Prostate gland (tissue), 2 donors: ENCODE data around the gene ASPHD1. TPM values are rescaled to one million over a fixed set of nuclear protein-coding genes. Genes with fewer than 3 reads are reported as not detected.

Source experiments
- DNase-seq: peaks from one replicate; pipeline ENCODE4 v3.0.0-alpha.2; 2019; ENCODE audit warnings: low spot score
- H3K27ac ChIP-seq, 2 donors: fragments of 200-600 bp; sonication (generic); 2 replicates each; pipeline ENCODE4 v1.5.1; 2017 to 2019
- H3K27me3 ChIP-seq: fragments of 200-600 bp; sonication (generic); replicated peaks from 2 replicates; pipeline ENCODE4 v1.5.1; 2019; ENCODE audit not compliant: insufficient read depth
- H3K36me3 ChIP-seq, 2 donors: fragments of 200-600 bp; sonication (generic); 1 replicate in 1 of 2; 2 replicates in 1 of 2; pipeline versions ENCODE4 v1.5.1 to v1.8.1; 2017 to 2019
- H3K4me1 ChIP-seq: fragments of 200-600 bp; sonication (generic); replicated peaks from 2 replicates; pipeline ENCODE4 v1.5.1; 2019
- H3K4me3 ChIP-seq, 2 donors: fragments of 200-600 bp; sonication (generic); 2 replicates each; pipeline ENCODE4 v1.5.1; 2017 to 2019
- H3K9me3 ChIP-seq: fragments of 200-600 bp; sonication (generic); 2 replicates; pipeline ENCODE4 v1.5.1; 2017
- POLR2A ChIP-seq: fragments of 450-650 bp; IDR thresholded peaks from one replicate; pipeline ENCODE4 v1.6.1; 2016; ENCODE audit warnings: antibody characterized with exemption, mild to moderate bottlenecking
- POLR2AphosphoS5 ChIP-seq: sonication (generic); formaldehyde crosslinking; IDR thresholded peaks from one replicate; pipeline ENCODE4 v1.6.1; 2017; ENCODE audit warnings: antibody characterized with exemption
- WGBS: methylation state at CpG from one replicate; pipeline ENCODE4 v1.1.5; 2018; 5-methylcytosine and 5-hydroxymethylcytosine counted together
- intact Hi-C: fragments of 100-400 bp; cut with DNase I; formaldehyde crosslinking; loops from one replicate; pipeline ENCODE4 v1.14.2; 2022
- total RNA-seq, 2 donors: library from RNA; depleted of rRNA; stranded (reverse); fragments of >200 nt; gene quantifications; one replicate each; pipeline ENCODE4 v1.1.0, GENCODE V29; 2016
- TF ChIP-seq, protein P1 (sequence below), 4 experiments: fragments of 200-600 bp in 2 of 4; fragments of 450-650 bp in 2 of 4; sonication (generic) in 2 of 4; IDR thresholded peaks; 1 replicate in 3 of 4; 2 replicates in 1 of 4; pipeline ENCODE4 v1.5.1; 2016 to 2019; ENCODE audit warnings: antibody characterized with exemption in 4 of 4, mild to moderate bottlenecking in 2 of 4, moderate library complexity in 2 of 4

The ASPHD1 gene
- total RNA-seq, 2 donors from 2014 or later, result 1.2 to 5.1 TPM

DNA sequence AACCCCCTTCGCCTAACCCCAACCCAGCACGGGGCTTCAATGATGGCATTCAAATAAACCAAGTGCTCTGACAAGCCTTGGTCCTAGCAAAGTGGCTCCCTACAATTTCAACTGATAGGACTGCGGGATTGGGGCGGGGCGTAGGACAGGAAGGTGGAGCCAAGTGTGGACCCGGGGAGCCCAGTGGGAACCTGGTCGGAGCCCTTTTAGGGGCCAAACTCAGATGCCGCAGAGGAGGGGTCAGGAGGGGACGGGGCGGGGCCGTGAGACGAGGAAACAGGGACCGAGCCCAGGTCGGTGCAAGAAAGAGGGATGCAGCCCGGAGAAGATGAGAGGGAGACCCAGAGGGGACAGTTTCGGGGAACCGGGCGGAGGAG is 24.1 kb upstream of the ASPHD1 start:
- no peaks in the 10 kb centered on the region for H3K9me3 ChIP-seq
- TF ChIP-seq, protein P1, sequence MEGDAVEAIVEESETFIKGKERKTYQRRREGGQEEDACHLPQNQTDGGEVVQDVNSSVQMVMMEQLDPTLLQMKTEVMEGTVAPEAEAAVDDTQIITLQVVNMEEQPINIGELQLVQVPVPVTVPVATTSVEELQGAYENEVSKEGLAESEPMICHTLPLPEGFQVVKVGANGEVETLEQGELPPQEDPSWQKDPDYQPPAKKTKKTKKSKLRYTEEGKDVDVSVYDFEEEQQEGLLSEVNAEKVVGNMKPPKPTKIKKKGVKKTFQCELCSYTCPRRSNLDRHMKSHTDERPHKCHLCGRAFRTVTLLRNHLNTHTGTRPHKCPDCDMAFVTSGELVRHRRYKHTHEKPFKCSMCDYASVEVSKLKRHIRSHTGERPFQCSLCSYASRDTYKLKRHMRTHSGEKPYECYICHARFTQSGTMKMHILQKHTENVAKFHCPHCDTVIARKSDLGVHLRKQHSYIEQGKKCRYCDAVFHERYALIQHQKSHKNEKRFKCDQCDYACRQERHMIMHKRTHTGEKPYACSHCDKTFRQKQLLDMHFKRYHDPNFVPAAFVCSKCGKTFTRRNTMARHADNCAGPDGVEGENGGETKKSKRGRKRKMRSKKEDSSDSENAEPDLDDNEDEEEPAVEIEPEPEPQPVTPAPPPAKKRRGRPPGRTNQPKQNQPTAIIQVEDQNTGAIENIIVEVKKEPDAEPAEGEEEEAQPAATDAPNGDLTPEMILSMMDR (IDR thresholded peaks at IDR 0.05), result no peak
- TF ChIP-seq POLR2AphosphoS5 (no peak), POLR2A (no peak)
- no peaks in the 10 kb centered on the region for H3K27me3 ChIP-seq
- no peaks in the 10 kb centered on the region for H3K36me3 ChIP-seq
- H3K4me1 ChIP-seq, result no peaks in the 10 kb centered on the region
- WGBS, result 41% methylated on average over 18 of the region's 18 CpGs
- no peak overlapping the region for H3K4me3 ChIP-seq
- no peak overlapping the region for H3K27ac ChIP-seq
- intact Hi-C loops, result no loop called here
- no peak for DNase-seq

DNA sequence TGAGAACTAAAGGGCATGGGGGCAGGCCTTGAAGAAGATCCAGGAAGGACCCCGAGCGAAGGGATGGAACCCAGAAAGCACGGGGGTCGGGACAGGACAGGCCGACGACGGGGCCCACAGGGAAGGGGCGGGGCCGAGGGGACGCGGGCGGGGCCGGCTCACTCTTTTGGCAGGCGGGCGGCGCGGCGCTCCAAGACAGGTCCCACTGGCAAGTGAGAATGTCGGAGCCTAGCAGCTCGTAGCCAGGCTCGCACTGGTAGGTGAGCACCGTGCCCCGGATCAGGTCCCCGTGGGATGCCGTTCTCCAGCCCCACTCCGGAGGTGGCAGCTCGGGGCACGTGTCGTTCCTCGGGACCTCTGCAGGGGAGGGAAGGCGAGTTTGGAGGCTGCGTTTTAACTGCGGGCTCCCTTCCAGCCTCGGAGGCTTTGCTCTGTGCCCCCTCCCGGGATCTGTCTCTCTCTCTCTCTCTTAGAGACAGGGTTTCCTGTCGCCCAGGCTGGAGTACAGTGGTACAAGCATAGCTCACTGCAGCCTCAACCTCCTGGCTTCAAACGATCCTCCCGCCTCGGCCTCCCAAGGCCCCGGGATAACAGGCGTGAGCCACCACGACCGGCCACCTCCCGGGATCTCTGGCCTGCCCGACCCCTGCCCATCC is 23.6 kb upstream of the ASPHD1 start:
- H3K27me3 ChIP-seq, result no peaks in the 10 kb centered on the region
- intact Hi-C loops, result no loop called here
- no peaks in the 10 kb centered on the region for H3K4me1 ChIP-seq
- no peak for DNase-seq
- no peaks in the 10 kb centered on the region for H3K36me3 ChIP-seq
- H3K27ac ChIP-seq, result no peak overlapping the region
- 20% methylated on average over 45 of the region's 45 CpGs for WGBS
- no peak overlapping the region for H3K4me3 ChIP-seq
- no peaks in the 10 kb centered on the region for H3K9me3 ChIP-seq
- TF ChIP-seq POLR2AphosphoS5, result no peak
- no peak for TF ChIP-seq POLR2A

DNA sequence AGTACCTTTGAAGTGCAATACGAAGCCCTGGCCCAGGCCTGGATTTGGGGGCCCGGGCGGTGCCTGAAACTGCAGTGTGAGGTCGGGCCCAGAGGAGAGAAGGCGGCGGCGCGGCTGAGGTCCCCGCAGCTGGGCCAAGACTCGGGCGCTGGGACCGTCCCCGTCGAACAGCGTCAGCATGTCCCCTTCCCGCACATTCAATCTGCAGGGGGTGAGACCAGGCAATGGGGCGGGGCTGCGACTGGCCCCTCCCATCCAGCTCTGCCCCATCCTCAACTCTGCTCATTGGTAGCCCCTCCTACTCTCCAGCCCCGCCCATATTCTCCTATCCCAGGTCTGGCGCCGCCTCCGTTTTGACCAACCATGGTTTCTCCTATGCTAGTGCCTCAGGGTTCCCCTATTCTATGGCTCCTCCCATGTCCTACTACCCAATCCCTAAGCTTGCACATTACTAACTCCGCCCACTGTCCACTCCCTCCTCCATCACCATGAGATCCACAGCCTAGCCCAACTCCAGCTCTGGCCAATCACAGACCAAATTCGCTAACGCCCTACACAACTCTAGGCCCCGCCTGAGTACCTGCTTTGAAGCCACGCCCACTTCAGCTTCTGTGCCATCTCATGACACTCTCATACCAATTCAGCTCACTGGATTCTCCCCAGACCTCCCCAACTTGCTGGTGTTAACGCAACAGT is 22.9 kb upstream of the ASPHD1 start:
- Histone ChIP-seq H3K9me3 (no peaks in the 10 kb centered on the region), H3K4me1 (no peaks in the 10 kb centered on the region), H3K4me3 (no peak overlapping the region), H3K27ac (no peak overlapping the region), H3K36me3 (no peaks in the 10 kb centered on the region), H3K27me3 (no peaks in the 10 kb centered on the region)
- 20% methylated on average over 27 of the region's 28 CpGs for WGBS
- DNase-seq, result no peak
- no peak for TF ChIP-seq POLR2A
- TF ChIP-seq, protein P1 (IDR thresholded peaks at IDR 0.05), result no peak
- no peak for TF ChIP-seq POLR2AphosphoS5
- intact Hi-C loops, result no loop called here

DNA sequence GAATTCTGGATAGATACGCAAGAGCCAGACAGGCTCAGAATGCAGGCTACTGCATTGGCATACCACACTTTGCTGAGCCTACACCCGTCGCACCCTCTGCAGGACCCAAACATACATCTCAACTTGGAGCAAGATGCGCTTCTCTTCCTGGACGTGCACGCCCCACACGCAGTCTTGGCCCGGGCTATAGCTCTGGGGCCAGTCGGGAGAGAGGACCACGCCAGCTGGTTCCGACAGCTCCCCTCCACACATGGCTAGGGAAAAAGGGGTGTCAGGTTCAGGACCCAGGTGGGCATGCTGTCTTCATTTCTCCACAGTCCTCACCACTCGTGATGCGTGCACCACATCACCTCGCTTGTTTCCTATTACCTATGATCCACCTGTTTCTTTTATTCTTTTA is 22.1 kb upstream of the ASPHD1 start:
- H3K4me1 ChIP-seq, result no peaks in the 10 kb centered on the region
- intact Hi-C loops, result no loop called here
- no peaks in the 10 kb centered on the region for H3K27me3 ChIP-seq
- TF ChIP-seq, protein P1 (IDR thresholded peaks at IDR 0.05), result no peak
- TF ChIP-seq POLR2AphosphoS5, result no peak
- TF ChIP-seq POLR2A, result no peak
- 93% methylated on average over 14 of the region's 14 CpGs for WGBS
- no peaks in the 10 kb centered on the region for H3K9me3 ChIP-seq
- H3K27ac ChIP-seq, result no peak overlapping the region
- no peak overlapping the region for H3K4me3 ChIP-seq
- no peaks in the 10 kb centered on the region for H3K36me3 ChIP-seq
- no peak for DNase-seq

DNA sequence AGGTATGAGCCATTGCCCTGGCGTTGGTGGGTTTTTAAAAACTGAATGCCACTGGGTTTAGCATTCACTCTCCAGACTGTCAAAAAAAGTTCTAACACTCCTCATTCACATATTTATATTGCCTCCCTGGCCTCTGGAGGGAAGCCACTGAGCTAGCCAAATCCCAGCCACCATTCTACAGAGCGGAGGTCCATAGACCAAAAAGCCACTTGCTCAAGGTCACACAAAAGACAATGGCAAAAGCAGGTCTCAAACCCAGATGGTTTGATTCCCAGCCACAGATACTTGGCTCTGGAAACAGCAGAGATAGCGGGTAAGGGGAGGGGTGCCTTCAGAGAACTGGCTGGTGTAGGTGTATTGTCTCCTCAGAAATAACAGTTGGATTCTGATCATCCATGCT is 19.2 kb upstream of the ASPHD1 start:
- Histone ChIP-seq H3K27me3 (no peaks in the 10 kb centered on the region), H3K36me3 (no peaks in the 10 kb centered on the region), H3K4me1 (no peaks in the 10 kb centered on the region), H3K27ac (no peak overlapping the region), H3K4me3 (no peak overlapping the region), H3K9me3 (no peaks in the 10 kb centered on the region)
- WGBS, result 98% methylated on average over 3 of the region's 3 CpGs
- TF ChIP-seq, protein P1 (IDR thresholded peaks at IDR 0.05), result no peak
- TF ChIP-seq POLR2AphosphoS5, result no peak
- no peak for TF ChIP-seq POLR2A
- no peak for DNase-seq
- intact Hi-C loops, result no loop called here
